ENCODE data around the gene ZBTB46. TPM values are rescaled to one million over a fixed set of nuclear protein-coding genes. Genes with fewer than 3 reads are reported as not detected.

ZBTB46 gene
- total and polyA plus RNA-seq, 4 donors, result 0.79 to 12.1 (median 4.7) TPM

GRCh38 chr20:63819224-63819921 is 11.7 kb downstream of the ZBTB46 start:
- DNase-seq (ENCODE audit: low spot score), result no peak
- Histone ChIP-seq H3K4me1 (ENCODE audit: control insufficient read depth in 4 of 4, insufficient read depth in 4 of 4, low read length in 3 of 4) (peaks cover 0 to 6% (median 0%) of the 10 kb centered on the region in 4 donors), H3K4me3 (ENCODE audit: low read depth in 1 of 3, low read length in 3 of 3) (no peak overlapping the region), H3K36me3 (ENCODE audit: control insufficient read depth in 4 of 4, insufficient read depth in 3 of 4, low read depth in 1 of 4, low read length in 3 of 4) (no peaks in the 10 kb centered on the region), H3K9me3 (ENCODE audit: control insufficient read depth in 4 of 4, low read length in 3 of 4) (no peaks in the 10 kb centered on the region), H3K27me3 (ENCODE audit: control insufficient read depth in 4 of 4, insufficient read depth in 4 of 4, low read length in 3 of 4) (no peaks in the 10 kb centered on the region), H3K27ac (ENCODE audit: low read depth in 1 of 2, low read length in 2 of 2) (no peak overlapping the region), H3K9ac (ENCODE audit: low read depth in 1 of 2, low read length in 2 of 2) (no peak overlapping the region)
- 68% methylated on average over 24 of the region's 24 CpGs for WGBS
- TF ChIP-seq HNF4A (conservative IDR thresholded peaks at IDR 0.05) (no peak), JUND (IDR thresholded peaks at IDR 0.05) (no peak), EGR1 (IDR thresholded peaks at IDR 0.05; ENCODE audit: low read depth in 2 of 2) (no peak), TAF1 (conservative IDR thresholded peaks at IDR 0.05) (no peak), FOXA2 (IDR thresholded peaks at IDR 0.05) (no peak), FOXA1 (IDR thresholded peaks at IDR 0.05) (no peak), GABPA (IDR thresholded peaks at IDR 0.05 in 1 of 2, conservative IDR thresholded peaks at IDR 0.05 in 1 of 2) (no peak), RXRA (IDR thresholded peaks at IDR 0.05) (no peak), HNF4G (IDR thresholded peaks at IDR 0.05) (no peak), ATF3 (IDR thresholded peaks at IDR 0.05) (no peak), MAX (IDR thresholded peaks at IDR 0.05) (no peak), REST (IDR thresholded peaks at IDR 0.05) (no peak), NR2F2 (IDR thresholded peaks at IDR 0.05) (no peak), RAD21 (IDR thresholded peaks at IDR 0.05) (peak in 1 of 2 donors; percentile 52), CTCF (IDR thresholded peaks at IDR 0.05; ENCODE audit: low read depth, low read length, missing input control) (peak; percentile 23), SP1 (IDR thresholded peaks at IDR 0.05) (no peak), ZBTB33 (IDR thresholded peaks at IDR 0.05) (no peak)
